ENCODE data around the gene CEP112. TPM values are rescaled to one million over a fixed set of nuclear protein-coding genes. Genes with fewer than 3 reads are reported as not detected.

The CEP112 gene
- total and polyA plus RNA-seq, 2 of the 4 experiments (the other 2 are of a cell fraction), result 2.5 to 5.6 TPM

- no peak overlapping the region for H3K23ac ChIP-seq (ENCODE audit: low read depth, low read length)
- CTCF ChIA-PET, result no interaction called here
- no peak for ATAC-seq (ENCODE audit: low read depth)
Measured at GRCh38 chr17:65823713-65824112, 368.2 kb downstream of the CEP112 start.

More at GRCh38 chr17:65823713-65824112, 368.2 kb downstream of the CEP112 start:
- in situ Hi-C loops (cut with MboI; ENCODE audit: low sequenced_read_pairs) (no loop called here), intact Hi-C loops (cut with micrococcal nuclease) (no loop called here), dilution Hi-C loops (cut with HindIII; ENCODE audit: low sequenced_read_pairs, unreplicated experiment) (no loop called here)
- H2BK15ac ChIP-seq (ENCODE audit: low read depth, low read length), result no peak overlapping the region
- no TSS peak for BruUV-seq (replicated peaks)
- no peak overlapping the region for H3K4me3 ChIP-seq (ENCODE audit: insufficient read depth, low read depth, low read length)
- H2AK9ac ChIP-seq (replicated peaks; ENCODE audit: low read depth, low read length, poor library complexity), result no peak overlapping the region
- DNase-seq, result no peak
- H4K5ac ChIP-seq (ENCODE audit: low read depth, low read length), result no peak overlapping the region
- no peak overlapping the region for H2BK120ac ChIP-seq (ENCODE audit: low read depth, low read length)
- no peaks in the 10 kb centered on the region for H3K36me3 ChIP-seq (ENCODE audit: control insufficient read depth, insufficient read depth, low read length)
- H3K4ac ChIP-seq (ENCODE audit: low read depth, low read length), result no peak overlapping the region
- POLR2A ChIA-PET (ENCODE audit: unreplicated experiment), result no interaction called here
- H2AK5ac ChIP-seq (ENCODE audit: low read depth, low read length), result no peak overlapping the region
- H3K27ac ChIP-seq (ENCODE audit: insufficient read depth, low read length), result no peak overlapping the region
- H4K91ac ChIP-seq (ENCODE audit: insufficient read depth, low read depth, low read length), result no peak overlapping the region
- H3K56ac ChIP-seq (ENCODE audit: extremely low read depth, insufficient read depth, low read length), result no peak overlapping the region
- no peak overlapping the region for H2AFZ ChIP-seq (replicated peaks; ENCODE audit: low read length, poor library complexity)
- no peak overlapping the region for H3K18ac ChIP-seq (ENCODE audit: low read depth, low read length)
- no peaks in the 10 kb centered on the region for H3K4me1 ChIP-seq (ENCODE audit: control insufficient read depth, insufficient read depth, low read length)
- no peaks in the 10 kb centered on the region for H3K79me1 ChIP-seq (ENCODE audit: low read depth in 1 of 2, low read length in 2 of 2)
- no peak overlapping the region for H3K9ac ChIP-seq (ENCODE audit: low read depth, low read length)
- no peak overlapping the region for H2BK5ac ChIP-seq (ENCODE audit: low read depth, low read length, poor library complexity, severe bottlenecking)
- no peak overlapping the region for H3K4me2 ChIP-seq (ENCODE audit: low read depth, low read length)
- peaks cover 4% of the 10 kb centered on the region; the same call in 1 of the 2 replicates for H3K9me3 ChIP-seq (ENCODE audit: control insufficient read depth, insufficient read depth, low read length)
- no peak overlapping the region for H2BK20ac ChIP-seq (ENCODE audit: low read depth, low read length)
- H3K27me3 ChIP-seq (ENCODE audit: control insufficient read depth, insufficient read depth, low read length), result no peaks in the 10 kb centered on the region
- H3K9me1 ChIP-seq (ENCODE audit: insufficient read depth, low read length), result no peaks in the 10 kb centered on the region
- TF ChIP-seq BHLHE40 (IDR thresholded peaks at IDR 0.05; ENCODE audit: low read depth, low read length) (no peak), ELK1 (IDR thresholded peaks at IDR 0.05; ENCODE audit: borderline replicate concordance, low read depth, low read length) (no peak), RCOR1 (IDR thresholded peaks at IDR 0.05; ENCODE audit: insufficient replicate concordance, low read length) (no peak), FOS (IDR thresholded peaks at IDR 0.05; ENCODE audit: low read depth, low read length) (no peak), CTCF (conservative IDR thresholded peaks at IDR 0.05; ENCODE audit: low read depth, low read length) (no peak), MAFK (IDR thresholded peaks at IDR 0.05; ENCODE audit: low read depth, low read length) (no peak), CHD1 (IDR thresholded peaks at IDR 0.05; ENCODE audit: low read depth, low read length) (no peak), RAD21 (IDR thresholded peaks at IDR 0.05; ENCODE audit: low read length) (no peak), USF2 (IDR thresholded peaks at IDR 0.05; ENCODE audit: low read depth, low read length) (no peak), POLR2A (IDR thresholded peaks at IDR 0.05; ENCODE audit: low read depth, low read length) (no peak), SMC3 (IDR thresholded peaks at IDR 0.05; ENCODE audit: low read depth, low read length) (no peak), RFX5 (IDR thresholded peaks at IDR 0.05; ENCODE audit: low read depth, low read length) (no peak), NFE2L2 (IDR thresholded peaks at IDR 0.05; ENCODE audit: low read depth, low read length) (no peak), CEBPB (IDR thresholded peaks at IDR 0.05; ENCODE audit: low read depth, low read length) (no peak), MAZ (IDR thresholded peaks at IDR 0.05; ENCODE audit: borderline replicate concordance, low read depth, low read length) (no peak), MXI1 (IDR thresholded peaks at IDR 0.05; ENCODE audit: borderline replicate concordance, low read depth, low read length) (no peak)
- no peak overlapping the region for H4K8ac ChIP-seq (ENCODE audit: low read depth in 2 of 2, low read length in 2 of 2)
- no peaks in the 10 kb centered on the region for H4K20me1 ChIP-seq (ENCODE audit: insufficient read depth, low read length)
- H3K14ac ChIP-seq (replicated peaks; ENCODE audit: low read depth, low read length), result no peak overlapping the region

All from IMR-90 (cell line).